Uterus (tissue), 4 donors: Measurements from ENCODE around the gene TMEM131L. TPM values are rescaled to one million over a fixed set of nuclear protein-coding genes. Genes with fewer than 3 reads are reported as not detected.

Experiments used
- DNase-seq, 2 donors: peaks; one replicate each; pipeline ENCODE4 v3.0.0-alpha.2; 2019 to 2020
- H3K27ac ChIP-seq, 2 donors: fragments of 200-600 bp; sonication (generic); 1 replicate in 1 of 2; 2 replicates in 1 of 2; pipeline ENCODE4 v1.5.1; 2016 to 2018
- H3K27me3 ChIP-seq, 2 donors: fragments of 200-600 bp; sonication (generic); one replicate each; pipeline ENCODE4 v1.5.1; 2018 to 2019; ENCODE audit warnings: control low read depth in 1 of 2
- H3K36me3 ChIP-seq, 2 donors: fragments of 200-600 bp; sonication (generic); one replicate each; pipeline ENCODE4 v1.5.1; 2019; ENCODE audit warnings: control low read depth in 1 of 2
- H3K4me1 ChIP-seq, 2 donors: fragments of 200-600 bp; sonication (generic); one replicate each; pipeline ENCODE4 v1.5.1; 2018 to 2019; ENCODE audit warnings: control low read depth in 1 of 2
- H3K4me3 ChIP-seq, 2 donors: fragments of 200-600 bp; sonication (generic); 1 replicate in 1 of 2; 2 replicates in 1 of 2; pipeline ENCODE4 v1.5.1; 2018 to 2019; ENCODE audit warnings: mild to moderate bottlenecking in 1 of 2
- H3K9me3 ChIP-seq, 2 donors: fragments of 200-600 bp; sonication (generic); one replicate each; pipeline ENCODE4 v1.5.1; 2019; ENCODE audit warnings: control low read depth in 1 of 2
- POLR2A ChIP-seq, 2 donors: fragments of 450-650 bp; IDR thresholded peaks; one replicate each; pipeline ENCODE4 v1.6.1; 2016; ENCODE audit warnings: antibody characterized with exemption in 2 of 2, mild to moderate bottlenecking in 1 of 2, moderate library complexity in 1 of 2
- intact Hi-C: fragments of 100-400 bp; cut with DNase I; formaldehyde crosslinking; loops from one replicate; pipeline ENCODE4 v1.15.1; 2023; ENCODE audit warnings: low total_unique reads
- total RNA-seq, 4 donors: library from RNA; depleted of rRNA in 3 of 4; stranded (reverse); fragments of >200 nt in 3 of 4; gene quantifications; one replicate each; pipeline versions ENCODE4 v1.1.0 to v1.2.4, GENCODE V29; 2014 to 2023
- TF ChIP-seq, protein P1 (sequence below), 4 experiments: fragments of 200-600 bp in 2 of 4; fragments of 450-650 bp in 2 of 4; sonication (generic) in 2 of 4; IDR thresholded peaks; one replicate each; pipeline ENCODE4 v1.5.1; 2016 to 2019; ENCODE audit warnings: antibody characterized with exemption in 4 of 4, mild to moderate bottlenecking in 2 of 4, moderate library complexity in 1 of 4
- donor health status: DM: yes; HTN: yes; CAD: no.

TMEM131L gene
- total RNA-seq, 4 donors from 2014 or later = 2.4 to 49.6 (median 18.0) TPM

DNA sequence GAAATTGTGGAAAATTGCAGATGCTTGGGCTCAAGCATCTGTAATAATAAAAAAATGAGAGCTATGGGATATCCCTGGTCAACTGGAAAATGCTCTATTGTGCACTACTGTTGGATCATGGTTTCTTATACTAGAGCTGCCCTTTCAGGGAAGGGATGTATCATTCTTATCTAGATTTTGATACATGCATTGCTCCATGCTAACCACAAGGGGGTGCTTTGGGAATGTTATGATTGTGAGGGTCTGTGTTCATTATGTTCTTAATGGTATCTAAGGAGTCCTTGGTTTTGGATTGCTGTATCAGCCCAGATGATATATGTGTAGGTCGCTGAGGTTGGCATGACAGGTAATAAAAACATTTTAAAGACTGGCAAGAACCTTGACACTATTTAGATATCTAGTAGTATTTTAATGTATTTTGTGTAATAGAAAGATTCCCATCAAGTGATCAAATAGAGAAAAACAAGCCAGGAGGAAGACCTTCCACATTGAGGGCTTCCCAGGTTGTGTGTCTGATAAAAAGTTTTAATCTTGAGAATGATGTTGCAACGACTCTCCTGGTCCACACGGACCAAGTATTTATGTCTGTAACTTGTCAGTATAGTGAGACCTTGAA lies 168.7 kb downstream of the TMEM131L start:
- no peaks in the 10 kb centered on the region for H3K27me3 ChIP-seq
- no peak overlapping the region for H3K27ac ChIP-seq
- H3K36me3 ChIP-seq = no peaks in the 10 kb centered on the region
- TF ChIP-seq POLR2A (IDR thresholded peaks at IDR 0.05) = no peak
- TF ChIP-seq, protein P1, sequence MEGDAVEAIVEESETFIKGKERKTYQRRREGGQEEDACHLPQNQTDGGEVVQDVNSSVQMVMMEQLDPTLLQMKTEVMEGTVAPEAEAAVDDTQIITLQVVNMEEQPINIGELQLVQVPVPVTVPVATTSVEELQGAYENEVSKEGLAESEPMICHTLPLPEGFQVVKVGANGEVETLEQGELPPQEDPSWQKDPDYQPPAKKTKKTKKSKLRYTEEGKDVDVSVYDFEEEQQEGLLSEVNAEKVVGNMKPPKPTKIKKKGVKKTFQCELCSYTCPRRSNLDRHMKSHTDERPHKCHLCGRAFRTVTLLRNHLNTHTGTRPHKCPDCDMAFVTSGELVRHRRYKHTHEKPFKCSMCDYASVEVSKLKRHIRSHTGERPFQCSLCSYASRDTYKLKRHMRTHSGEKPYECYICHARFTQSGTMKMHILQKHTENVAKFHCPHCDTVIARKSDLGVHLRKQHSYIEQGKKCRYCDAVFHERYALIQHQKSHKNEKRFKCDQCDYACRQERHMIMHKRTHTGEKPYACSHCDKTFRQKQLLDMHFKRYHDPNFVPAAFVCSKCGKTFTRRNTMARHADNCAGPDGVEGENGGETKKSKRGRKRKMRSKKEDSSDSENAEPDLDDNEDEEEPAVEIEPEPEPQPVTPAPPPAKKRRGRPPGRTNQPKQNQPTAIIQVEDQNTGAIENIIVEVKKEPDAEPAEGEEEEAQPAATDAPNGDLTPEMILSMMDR (IDR thresholded peaks at IDR 0.05) = peak in 3 of 4 experiments; percentile 10 to 40 (median 26)
- no peaks in the 10 kb centered on the region for H3K9me3 ChIP-seq
- intact Hi-C loops = no loop called here
- no peak overlapping the region for H3K4me3 ChIP-seq
- no peak for DNase-seq
- no peaks in the 10 kb centered on the region for H3K4me1 ChIP-seq

DNA sequence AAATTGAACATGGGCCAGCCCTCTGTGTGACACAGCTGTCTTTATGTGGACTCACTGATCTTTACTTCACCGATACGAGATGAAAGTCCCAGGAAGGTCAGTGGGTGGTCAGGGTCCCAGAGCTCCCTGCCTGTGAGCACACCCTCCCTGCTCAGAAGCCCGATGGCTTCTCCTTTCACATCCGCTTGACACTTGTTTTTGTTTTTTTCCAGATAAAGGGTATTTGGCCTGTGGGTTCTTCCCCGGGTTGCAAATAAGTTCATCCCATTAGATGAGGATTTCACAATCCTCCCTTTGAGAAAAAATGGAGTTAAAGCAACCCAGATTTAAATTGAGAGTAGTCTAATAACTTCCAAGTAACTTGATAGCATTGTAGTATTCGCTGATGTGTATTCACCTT lies 169.7 kb downstream of the TMEM131L start:
- DNase-seq = no peak
- no peaks in the 10 kb centered on the region for H3K36me3 ChIP-seq

DNA sequence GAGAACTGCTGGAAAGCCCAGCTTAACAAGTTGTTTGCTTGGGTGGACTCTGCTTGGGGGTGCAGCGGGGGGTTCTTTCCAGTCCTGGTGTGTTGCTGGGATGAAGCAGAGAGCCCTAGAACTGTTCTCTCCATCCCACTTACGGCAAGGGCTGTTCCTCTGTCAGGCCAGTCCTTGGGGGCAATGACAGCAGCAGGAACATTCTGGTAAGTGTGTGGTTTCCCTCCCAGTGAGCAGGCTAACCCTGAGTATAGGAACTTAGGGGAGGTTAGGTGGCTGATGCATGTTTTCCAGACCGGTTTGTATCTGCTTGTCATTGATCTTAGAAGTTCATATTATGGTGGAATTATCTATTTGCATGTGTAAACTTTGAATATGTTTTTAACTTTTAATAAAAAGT lies 171.0 kb downstream of the TMEM131L start:
- no peak overlapping the region for H3K27ac ChIP-seq
- no peak for TF ChIP-seq POLR2A (IDR thresholded peaks at IDR 0.05)
- TF ChIP-seq, protein P1 (IDR thresholded peaks at IDR 0.05) = no peak
- no peaks in the 10 kb centered on the region for H3K4me1 ChIP-seq
- no peak for DNase-seq
- H3K27me3 ChIP-seq = no peaks in the 10 kb centered on the region
- H3K36me3 ChIP-seq = no peaks in the 10 kb centered on the region
- H3K4me3 ChIP-seq = no peak overlapping the region
- no peaks in the 10 kb centered on the region for H3K9me3 ChIP-seq
- intact Hi-C loops = no loop called here

More for the DNA sequence above, 169.7 kb downstream of the TMEM131L start:
- no peaks in the 10 kb centered on the region for H3K4me1 ChIP-seq
- TF ChIP-seq, protein P1 (IDR thresholded peaks at IDR 0.05) = no peak
- TF ChIP-seq POLR2A (IDR thresholded peaks at IDR 0.05) = no peak
- no peaks in the 10 kb centered on the region for H3K27me3 ChIP-seq
- intact Hi-C loops = no loop called here
- no peak overlapping the region for H3K4me3 ChIP-seq
- H3K9me3 ChIP-seq = no peaks in the 10 kb centered on the region
- no peak overlapping the region for H3K27ac ChIP-seq

DNA sequence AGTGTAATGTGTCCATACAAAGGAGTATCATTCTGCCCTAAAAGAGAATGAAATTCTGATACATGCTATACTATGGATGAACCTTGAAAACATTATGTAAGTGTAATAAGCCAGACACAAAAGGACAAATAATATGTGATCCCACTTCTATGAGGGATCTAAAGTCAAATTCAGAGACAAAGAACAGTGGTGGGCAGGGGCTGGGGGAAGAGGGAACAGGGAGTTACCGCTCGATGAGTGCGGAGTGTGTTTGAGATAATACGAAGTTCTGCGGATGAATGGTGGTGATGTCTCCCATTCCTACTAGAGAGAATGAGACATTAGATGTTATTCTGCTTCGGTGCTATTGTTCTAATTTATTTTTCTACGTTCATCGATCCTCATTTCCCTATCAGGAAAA lies 171.9 kb downstream of the TMEM131L start:
- TF ChIP-seq, protein P1 (IDR thresholded peaks at IDR 0.05) = no peak
- TF ChIP-seq POLR2A (IDR thresholded peaks at IDR 0.05) = no peak
- H3K27me3 ChIP-seq = no peaks in the 10 kb centered on the region
- no peaks in the 10 kb centered on the region for H3K9me3 ChIP-seq
- DNase-seq = no peak
- no peak overlapping the region for H3K4me3 ChIP-seq
- H3K4me1 ChIP-seq = no peaks in the 10 kb centered on the region
- H3K36me3 ChIP-seq = no peaks in the 10 kb centered on the region
- intact Hi-C loops = no loop called here
- H3K27ac ChIP-seq = no peak overlapping the region

DNA sequence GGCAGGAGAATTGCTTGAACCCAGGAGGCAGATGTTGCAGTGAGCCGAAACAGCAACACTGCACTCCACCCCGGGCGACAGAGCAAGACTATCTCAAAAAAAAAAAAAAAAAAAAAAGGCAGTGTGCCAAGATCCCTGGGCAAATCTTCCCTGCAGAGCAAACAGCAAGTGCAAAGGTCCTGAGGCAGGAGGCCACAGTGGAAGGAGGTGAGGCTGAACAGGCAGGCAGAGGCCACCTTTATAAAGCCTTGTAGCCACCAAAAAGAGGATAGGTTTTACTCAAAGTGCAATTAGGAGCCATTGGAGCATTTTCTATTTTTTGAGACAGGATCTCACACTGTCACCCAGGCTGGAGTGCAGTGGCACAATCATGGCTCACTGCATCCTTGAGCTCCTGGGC lies 172.8 kb downstream of the TMEM131L start:
- H3K27me3 ChIP-seq = no peaks in the 10 kb centered on the region
- no peak overlapping the region for H3K4me3 ChIP-seq
- H3K4me1 ChIP-seq = no peaks in the 10 kb centered on the region
- no peak overlapping the region for H3K27ac ChIP-seq
- no peaks in the 10 kb centered on the region for H3K36me3 ChIP-seq
- DNase-seq = no peak
- intact Hi-C loops = no loop called here
- no peak for TF ChIP-seq POLR2A (IDR thresholded peaks at IDR 0.05)
- TF ChIP-seq, protein P1 (IDR thresholded peaks at IDR 0.05) = no peak
- H3K9me3 ChIP-seq = no peaks in the 10 kb centered on the region
